ENCODE data around the gene FGGY.
A peak's percentile ranks its signal among the peaks of the same experiment; 100 is the strongest.
"Not testable (repeated sequence)": the region's sequence is repeated elsewhere in the genome, so short reads cannot be mapped to it uniquely, and the experiment has no call there.

The FGGY gene

GRCh38 chr1:59296358-59297256 is at the start of gene FGGY:
Gene FGGY (plus strand): TSS chr1:59297094. CDS start chr1:59321550, 24,456 bp downstream.
- DNase-seq (ENCODE audit: low read depth) = peak; percentile 71

GRCh38 chr1:59248758-59249157 is 48.1 kb upstream of the FGGY start:
- DNase-seq (ENCODE audit: low read depth) = no peak

- DNase-seq (ENCODE audit: low read depth) = no peak
Measured at GRCh38 chr1:59249396-59250137, 47.3 kb upstream of the FGGY start.

- DNase-seq (ENCODE audit: low read depth) = not testable (repeated sequence)
Measured at GRCh38 chr1:59251061-59251460, 45.8 kb upstream of the FGGY start.

GRCh38 chr1:59256429-59256828 is 40.5 kb upstream of the FGGY start:
- not testable (repeated sequence) for DNase-seq (ENCODE audit: low read depth)

- DNase-seq (ENCODE audit: low read depth) = no peak
Measured at GRCh38 chr1:59258412-59259032, 38.4 kb upstream of the FGGY start.

GRCh38 chr1:59261537-59261936 is 35.4 kb upstream of the FGGY start:
- no peak for DNase-seq (ENCODE audit: low read depth)

- no peak for DNase-seq (ENCODE audit: low read depth)
Measured at GRCh38 chr1:59262631-59263030, 34.3 kb upstream of the FGGY start.

- DNase-seq (ENCODE audit: low read depth) = no peak
Measured at GRCh38 chr1:59263111-59263510, 33.8 kb upstream of the FGGY start.

GRCh38 chr1:59265622-59266021 is 31.3 kb upstream of the FGGY start:
- no peak for DNase-seq (ENCODE audit: low read depth)

- DNase-seq (ENCODE audit: low read depth) = no peak
Measured at GRCh38 chr1:59266180-59266926, 30.5 kb upstream of the FGGY start.

GRCh38 chr1:59266927-59267293 is 30.0 kb upstream of the FGGY start:
- no peak for DNase-seq (ENCODE audit: low read depth)

GRCh38 chr1:59268406-59268805 is 28.5 kb upstream of the FGGY start:
- no peak for DNase-seq (ENCODE audit: low read depth)

GRCh38 chr1:59271561-59272260 is 25.2 kb upstream of the FGGY start:
- no peak for DNase-seq (ENCODE audit: low read depth)

GRCh38 chr1:59272507-59272906 is 24.4 kb upstream of the FGGY start:
- no peak for DNase-seq (ENCODE audit: low read depth)

GRCh38 chr1:59276439-59276851 is 20.4 kb upstream of the FGGY start:
- no peak for DNase-seq (ENCODE audit: low read depth)

GRCh38 chr1:59278780-59279354 is 18.0 kb upstream of the FGGY start:
- no peak for DNase-seq (ENCODE audit: low read depth)

GRCh38 chr1:59279645-59280044 is 17.2 kb upstream of the FGGY start:
- no peak for DNase-seq (ENCODE audit: low read depth)

GRCh38 chr1:59282951-59283350 is 13.9 kb upstream of the FGGY start:
- DNase-seq (ENCODE audit: low read depth) = no peak

GRCh38 chr1:59285691-59286090 is 11.2 kb upstream of the FGGY start:
- no peak for DNase-seq (ENCODE audit: low read depth)

GRCh38 chr1:59288046-59288445 is 8.8 kb upstream of the FGGY start:
- DNase-seq (ENCODE audit: low read depth) = no peak

Measured in stimulated activated CD8-positive, alpha-beta memory T cell treated with anti-CD3 and anti-CD28 coated beads, Interleukin-12 subunit alpha, Interleukin-12 subunit beta, amount 100 ng/mL, for 4 hours (primary cell).